HCT116 (cell line): Measurements from ENCODE around the gene DLG2. TPM values are rescaled to one million over a fixed set of nuclear protein-coding genes. Genes with fewer than 3 reads are reported as not detected.

Source experiments
- ATAC-seq: fragments of 200-7000 bp; cut with Tn5 transposase; 2 replicates; pipeline ENCODE4 v1.9.1; 2020; ENCODE audit warnings: mild to moderate bottlenecking, moderate library complexity
- BruUV-seq: library from RNA; stranded (reverse); fragments of 400-500 nt; replicated peaks from 2 replicates; lab custom pipeline; 2021; lab: Mats Ljungman, UMichigan
- CTCF ChIA-PET: fragments of 300-600 bp; sonication (Branson Sonifier 250); formaldehyde crosslinking; loops from one replicate; lab custom pipeline; 2021; ENCODE audit warnings: antibody characterized with exemption; lab: Charles Lee
- POLR2A ChIA-PET: fragments of 300-600, 350-600 bp; sonication (Branson Sonifier 250); formaldehyde crosslinking; loops from one replicate; lab custom pipeline; 2021; ENCODE audit warnings: antibody characterized with exemption; lab: Charles Lee
- RAD21 ChIA-PET, 2 experiments: fragments of 300-600 bp; sonication (Branson Sonifier 250); formaldehyde crosslinking; loops; one replicate each; lab custom pipeline; 2023; ENCODE audit warnings: low total read pairs in 2 of 2; ENCODE audit not compliant: uncharacterized antibody in 2 of 2, unreplicated experiment in 2 of 2, low non-redundant PET in 1 of 2; lab: Charles Lee
- DNase-seq: peaks from one replicate; pipeline ENCODE4 v3.0.0-alpha.2; 2010; ENCODE audit warnings: low read depth, low spot score
- H2AFZ ChIP-seq: fragments of 200-600 bp; shearing (Covaris generic), sonication (generic); 2 replicates; pipeline ENCODE4 v1.6.1; 2017; ENCODE audit warnings: low read depth, mixed run types, mixed read lengths, antibody characterized with exemption, low read length; ENCODE audit not compliant: poor library complexity, severe bottlenecking
- H3K27ac ChIP-seq: 2 replicates; pipeline ENCODE4 v1.5.1; 2012; ENCODE audit warnings: low read depth, low read length
- H3K27me3 ChIP-seq: fragments of 200-600 bp; sonication (generic); 2 replicates; pipeline ENCODE4 v1.6.1; 2016; ENCODE audit warnings: mixed run types, low read length, mixed read lengths; ENCODE audit not compliant: insufficient read depth
- H3K36me3 ChIP-seq, 2 experiments: fragments of 200-500 bp in 1 of 2; fragments of 200-600 bp in 1 of 2; sonication (Bioruptor generic) in 1 of 2; sonication (generic) in 1 of 2; 2 replicates each; pipeline versions ENCODE4 v1.5.1 to v1.6.1; 2014 to 2016; ENCODE audit warnings: low read length in 2 of 2, inconsistent platforms in 1 of 2, mixed read lengths in 1 of 2, mixed run types in 1 of 2; ENCODE audit not compliant: insufficient read depth in 2 of 2, control insufficient read depth in 1 of 2
- H3K4me1 ChIP-seq, 2 experiments: fragments of 200-600 bp in 1 of 2; sonication (generic) in 1 of 2; 2 replicates each; pipeline versions ENCODE4 v1.5.1 to v1.6.1; 2012 to 2017; ENCODE audit warnings: low read length in 2 of 2, inconsistent platforms in 1 of 2, mild to moderate bottlenecking in 1 of 2, mixed read lengths in 1 of 2, mixed run types in 1 of 2, moderate library complexity in 1 of 2; ENCODE audit not compliant: insufficient read depth in 2 of 2, control insufficient read depth in 1 of 2
- H3K4me2 ChIP-seq: fragments of 200-600 bp; sonication (generic); 2 replicates; pipeline ENCODE4 v1.6.1; 2017; ENCODE audit warnings: mixed run types, low read length, mixed read lengths
- H3K4me3 ChIP-seq, 2 experiments: fragments of 200-600 bp in 1 of 2; sonication (generic) in 1 of 2; replicated peaks in 1 of 2; 2 replicates each; pipeline ENCODE4 v1.5.1; 2011 to 2016; ENCODE audit warnings: low read length in 2 of 2, control low read depth in 1 of 2, low read depth in 1 of 2, mild to moderate bottlenecking in 1 of 2, mixed read lengths in 1 of 2, mixed run types in 1 of 2
- H3K79me2 ChIP-seq: fragments of 200-600 bp; sonication (generic); 2 replicates; pipeline ENCODE4 v1.6.1; 2017; ENCODE audit warnings: mild to moderate bottlenecking, mixed run types, low read length, moderate library complexity, mixed read lengths; ENCODE audit not compliant: insufficient read depth
- H3K9ac ChIP-seq: fragments of 200-600 bp; sonication (generic); 2 replicates; pipeline ENCODE4 v1.6.1; 2016; ENCODE audit warnings: low read length, mixed read lengths
- H3K9me2 ChIP-seq: fragments of 200-600 bp; sonication (generic), shearing (Covaris generic); 2 replicates; pipeline ENCODE4 v1.6.1; 2017; ENCODE audit warnings: mixed run types, mild to moderate bottlenecking, moderate library complexity; ENCODE audit not compliant: insufficient read depth
- H3K9me3 ChIP-seq, 2 experiments: fragments of 200-500 bp in 1 of 2; fragments of 200-600 bp in 1 of 2; sonication (Bioruptor generic) in 1 of 2; sonication (generic) in 1 of 2; 2 replicates each; pipeline ENCODE4 v1.6.1; 2014 to 2017; ENCODE audit warnings: low read length in 2 of 2, mixed read lengths in 2 of 2, inconsistent platforms in 1 of 2, low read depth in 1 of 2, mild to moderate bottlenecking in 1 of 2, mixed run types in 1 of 2, moderate library complexity in 1 of 2; ENCODE audit not compliant: control insufficient read depth in 1 of 2, insufficient read depth in 1 of 2
- H4K20me1 ChIP-seq: fragments of 200-600 bp; sonication (generic), shearing (Covaris generic); 2 replicates; pipeline ENCODE4 v1.6.1; 2017; ENCODE audit warnings: mixed run types, mild to moderate bottlenecking, moderate library complexity; ENCODE audit not compliant: insufficient read depth
- CEBPB ChIP-seq: IDR thresholded peaks from 2 replicates; pipeline ENCODE4 v1.6.1; 2012; ENCODE audit warnings: low read depth
- EGR1 ChIP-seq: IDR thresholded peaks from 2 replicates; pipeline ENCODE4 v1.6.1; 2012; ENCODE audit warnings: low read depth
- ELF1 ChIP-seq: IDR thresholded peaks from 2 replicates; pipeline ENCODE4 v1.6.1; 2012; ENCODE audit warnings: low read depth, borderline replicate concordance
- EZH2 ChIP-seq: fragments of 200-600 bp; sonication (generic); IDR thresholded peaks from 2 replicates; pipeline ENCODE4 v1.6.1; 2017; ENCODE audit warnings: antibody characterized with exemption, mixed run types
- FOSL1 ChIP-seq: IDR thresholded peaks from 2 replicates; pipeline ENCODE4 v1.6.1; 2012; ENCODE audit warnings: low read depth
- POLR2A ChIP-seq: IDR thresholded peaks from 2 replicates; pipeline ENCODE4 v1.7.0; 2011; ENCODE audit warnings: borderline replicate concordance; ENCODE audit not compliant: insufficient read depth, insufficient read length; ENCODE audit errors: extremely low read depth
- POLR2AphosphoS5 ChIP-seq: IDR thresholded peaks from 2 replicates; pipeline ENCODE4 v1.6.1; 2011; ENCODE audit warnings: mild to moderate bottlenecking, low read depth, low read length, moderate library complexity
- RAD21 ChIP-seq: IDR thresholded peaks from 2 replicates; pipeline ENCODE4 v1.6.1; 2012; ENCODE audit warnings: low read depth, mild to moderate bottlenecking
- SIN3A ChIP-seq: IDR thresholded peaks from 2 replicates; pipeline ENCODE4 v1.6.1; 2012; ENCODE audit warnings: low read depth
- SRF ChIP-seq: IDR thresholded peaks from 2 replicates; pipeline ENCODE4 v1.6.1; 2012; ENCODE audit warnings: low read depth
- TCF7L2 ChIP-seq: IDR thresholded peaks from 2 replicates; pipeline ENCODE4 v1.7.0; 2011; ENCODE audit warnings: borderline replicate concordance, inconsistent platforms; ENCODE audit not compliant: insufficient read depth, insufficient read length; ENCODE audit errors: extremely low read depth
- YY1 ChIP-seq: IDR thresholded peaks from 2 replicates; pipeline ENCODE4 v1.6.1; 2011; ENCODE audit warnings: low read length, low read depth, moderate library complexity, mild to moderate bottlenecking; ENCODE audit not compliant: insufficient replicate concordance; ENCODE audit errors: extremely low read depth
- ZFX ChIP-seq: fragments of 450-650 bp; IDR thresholded peaks from 2 replicates; pipeline ENCODE4 v1.6.1; 2017
- ZNF274 ChIP-seq: fragments of 200-500 bp; sonication (Bioruptor generic); IDR thresholded peaks from 2 replicates; pipeline ENCODE4 v1.6.1; 2014; ENCODE audit warnings: mild to moderate bottlenecking, low read depth, low read length, inconsistent platforms
- intact Hi-C: fragments of 100-400 bp; cut with micrococcal nuclease; formaldehyde crosslinking; loops from 2 replicates; pipeline ENCODE4 v1.10.0; 2022
- total RNA-seq: library from RNA; stranded (reverse); gene quantifications from one replicate; pipeline ENCODE4 v1.2.1, GENCODE V29; 2021; ENCODE audit not compliant: unreplicated experiment
- TF ChIP-seq, protein P1 (sequence below): IDR thresholded peaks from 2 replicates; pipeline ENCODE4 v1.6.1; 2012; ENCODE audit warnings: low read depth
- TF ChIP-seq, protein P2 (sequence below): IDR thresholded peaks from 2 replicates; pipeline ENCODE4 v1.6.1; 2012
- TF ChIP-seq, protein P3 (sequence below): IDR thresholded peaks from 2 replicates; pipeline ENCODE4 v1.6.1; 2011; ENCODE audit warnings: mild to moderate bottlenecking, low read length, moderate library complexity; ENCODE audit not compliant: insufficient replicate concordance; ENCODE audit errors: extremely low read depth

The DLG2 gene
- total RNA-seq, 1 experiment from 2014 or later, result 2.4 TPM

DNA sequence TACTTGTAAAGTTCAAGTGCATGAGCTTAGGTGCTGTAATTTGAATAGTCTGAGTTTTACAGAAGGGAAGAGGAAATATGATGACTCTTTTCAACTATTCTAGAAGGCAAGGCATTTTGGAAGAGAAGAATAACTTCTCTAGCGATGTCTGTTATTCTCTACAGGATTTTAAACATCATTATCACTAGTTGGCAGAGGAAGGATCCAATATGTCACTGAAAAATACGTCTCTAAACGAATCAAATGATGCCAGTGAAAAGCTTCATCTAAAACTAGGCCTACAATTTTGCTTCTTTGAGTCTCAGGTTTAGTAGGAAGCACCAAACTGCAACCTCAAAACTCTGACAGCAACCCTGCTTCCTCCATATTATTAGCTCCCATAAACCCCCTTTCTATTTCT, 581.4 kb downstream of the DLG2 start:
- ChIA-PET RAD21 (no interaction called here), POLR2A (no interaction called here), CTCF (no interaction called here)
- H3K27ac ChIP-seq, result no peak overlapping the region
- H3K9me3 ChIP-seq, result no peaks in the 10 kb centered on the region
- H2AFZ ChIP-seq, result no peak overlapping the region
- no peaks in the 10 kb centered on the region for H3K4me1 ChIP-seq
- no peaks in the 10 kb centered on the region for H3K36me3 ChIP-seq
- H3K9ac ChIP-seq, result no peak overlapping the region
- H3K4me3 ChIP-seq, result no peak overlapping the region
- ATAC-seq (no peak), DNase-seq (no peak)
- no peak for TF ChIP-seq SIN3A
- no peak for TF ChIP-seq ELF1
- TF ChIP-seq YY1, result no peak
- no peak for TF ChIP-seq FOSL1
- TF ChIP-seq, protein P1, sequence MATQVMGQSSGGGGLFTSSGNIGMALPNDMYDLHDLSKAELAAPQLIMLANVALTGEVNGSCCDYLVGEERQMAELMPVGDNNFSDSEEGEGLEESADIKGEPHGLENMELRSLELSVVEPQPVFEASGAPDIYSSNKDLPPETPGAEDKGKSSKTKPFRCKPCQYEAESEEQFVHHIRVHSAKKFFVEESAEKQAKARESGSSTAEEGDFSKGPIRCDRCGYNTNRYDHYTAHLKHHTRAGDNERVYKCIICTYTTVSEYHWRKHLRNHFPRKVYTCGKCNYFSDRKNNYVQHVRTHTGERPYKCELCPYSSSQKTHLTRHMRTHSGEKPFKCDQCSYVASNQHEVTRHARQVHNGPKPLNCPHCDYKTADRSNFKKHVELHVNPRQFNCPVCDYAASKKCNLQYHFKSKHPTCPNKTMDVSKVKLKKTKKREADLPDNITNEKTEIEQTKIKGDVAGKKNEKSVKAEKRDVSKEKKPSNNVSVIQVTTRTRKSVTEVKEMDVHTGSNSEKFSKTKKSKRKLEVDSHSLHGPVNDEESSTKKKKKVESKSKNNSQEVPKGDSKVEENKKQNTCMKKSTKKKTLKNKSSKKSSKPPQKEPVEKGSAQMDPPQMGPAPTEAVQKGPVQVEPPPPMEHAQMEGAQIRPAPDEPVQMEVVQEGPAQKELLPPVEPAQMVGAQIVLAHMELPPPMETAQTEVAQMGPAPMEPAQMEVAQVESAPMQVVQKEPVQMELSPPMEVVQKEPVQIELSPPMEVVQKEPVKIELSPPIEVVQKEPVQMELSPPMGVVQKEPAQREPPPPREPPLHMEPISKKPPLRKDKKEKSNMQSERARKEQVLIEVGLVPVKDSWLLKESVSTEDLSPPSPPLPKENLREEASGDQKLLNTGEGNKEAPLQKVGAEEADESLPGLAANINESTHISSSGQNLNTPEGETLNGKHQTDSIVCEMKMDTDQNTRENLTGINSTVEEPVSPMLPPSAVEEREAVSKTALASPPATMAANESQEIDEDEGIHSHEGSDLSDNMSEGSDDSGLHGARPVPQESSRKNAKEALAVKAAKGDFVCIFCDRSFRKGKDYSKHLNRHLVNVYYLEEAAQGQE, result no peak
- TF ChIP-seq ZFX, result no peak
- TF ChIP-seq EZH2, result no peak
- TF ChIP-seq, protein P2, sequence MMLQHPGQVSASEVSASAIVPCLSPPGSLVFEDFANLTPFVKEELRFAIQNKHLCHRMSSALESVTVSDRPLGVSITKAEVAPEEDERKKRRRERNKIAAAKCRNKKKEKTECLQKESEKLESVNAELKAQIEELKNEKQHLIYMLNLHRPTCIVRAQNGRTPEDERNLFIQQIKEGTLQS, result no peak
- no peak for TF ChIP-seq RAD21
- TF ChIP-seq POLR2A, result no peak
- TF ChIP-seq POLR2AphosphoS5, result no peak
- TF ChIP-seq SRF, result no peak
- no peak for TF ChIP-seq EGR1
- TF ChIP-seq ZNF274, result no peak
- TF ChIP-seq TCF7L2, result no peak
- TF ChIP-seq, protein P3, sequence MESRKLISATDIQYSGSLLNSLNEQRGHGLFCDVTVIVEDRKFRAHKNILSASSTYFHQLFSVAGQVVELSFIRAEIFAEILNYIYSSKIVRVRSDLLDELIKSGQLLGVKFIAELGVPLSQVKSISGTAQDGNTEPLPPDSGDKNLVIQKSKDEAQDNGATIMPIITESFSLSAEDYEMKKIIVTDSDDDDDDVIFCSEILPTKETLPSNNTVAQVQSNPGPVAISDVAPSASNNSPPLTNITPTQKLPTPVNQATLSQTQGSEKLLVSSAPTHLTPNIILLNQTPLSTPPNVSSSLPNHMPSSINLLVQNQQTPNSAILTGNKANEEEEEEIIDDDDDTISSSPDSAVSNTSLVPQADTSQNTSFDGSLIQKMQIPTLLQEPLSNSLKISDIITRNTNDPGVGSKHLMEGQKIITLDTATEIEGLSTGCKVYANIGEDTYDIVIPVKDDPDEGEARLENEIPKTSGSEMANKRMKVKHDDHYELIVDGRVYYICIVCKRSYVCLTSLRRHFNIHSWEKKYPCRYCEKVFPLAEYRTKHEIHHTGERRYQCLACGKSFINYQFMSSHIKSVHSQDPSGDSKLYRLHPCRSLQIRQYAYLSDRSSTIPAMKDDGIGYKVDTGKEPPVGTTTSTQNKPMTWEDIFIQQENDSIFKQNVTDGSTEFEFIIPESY, result no peak
- no peak for TF ChIP-seq CEBPB
- H3K9me2 ChIP-seq, result no peaks in the 10 kb centered on the region
- intact Hi-C loops, result no loop called here
- H3K27me3 ChIP-seq, result peaks cover 12% of the 10 kb centered on the region
- BruUV-seq, result no TSS peak
- no peaks in the 10 kb centered on the region for H4K20me1 ChIP-seq
- H3K4me2 ChIP-seq, result no peak overlapping the region
- no peaks in the 10 kb centered on the region for H3K79me2 ChIP-seq
